ENCODE results near the gene SLC35F3. TPM values are rescaled to one million over a fixed set of nuclear protein-coding genes. Genes with fewer than 3 reads are reported as not detected.
"Not testable (repeated sequence)": the region's sequence is repeated elsewhere in the genome, so short reads cannot be mapped to it uniquely, and the experiment has no call there.

Gene SLC35F3
- total and polyA plus RNA-seq, 2 donors: 0.04 to 0.32 TPM

- no peak overlapping the region for H3K4me3 ChIP-seq (ENCODE audit: low read depth, low read length)
- no peak overlapping the region for H3K27ac ChIP-seq (ENCODE audit: low read depth)
- WGBS: 80% methylated on average over 2 of the region's 2 CpGs
- no peaks in the 10 kb centered on the region for H3K36me3 ChIP-seq (ENCODE audit: insufficient read depth)
- H3K4me1 ChIP-seq (ENCODE audit: insufficient read depth): no peaks in the 10 kb centered on the region
- DNase-seq (ENCODE audit: extremely low spot score): no peak
Observed at GRCh38 chr1:234143681-234144080, 239.2 kb downstream of the SLC35F3 start.

- 71% methylated on average over 4 of the region's 4 CpGs for whole genome bisulfite sequencing
- no peak for DNase-seq (ENCODE audit: extremely low spot score)
- Histone ChIP-seq H3K4me1 (ENCODE audit: insufficient read depth) (no peaks in the 10 kb centered on the region), H3K36me3 (ENCODE audit: insufficient read depth) (no peaks in the 10 kb centered on the region), H3K4me3 (ENCODE audit: low read depth, low read length) (no peak overlapping the region), H3K27ac (ENCODE audit: low read depth) (no peak overlapping the region)
Observed at GRCh38 chr1:234144901-234145300, 240.4 kb downstream of the SLC35F3 start.

GRCh38 chr1:234148350-234148749 lies 243.9 kb downstream of the SLC35F3 start:
- Histone ChIP-seq H3K27ac (ENCODE audit: low read depth) (no peak overlapping the region), H3K36me3 (ENCODE audit: insufficient read depth) (no peaks in the 10 kb centered on the region), H3K4me3 (ENCODE audit: low read depth, low read length) (no peak overlapping the region), H3K4me1 (ENCODE audit: insufficient read depth) (no peaks in the 10 kb centered on the region)
- no peak for DNase-seq (ENCODE audit: extremely low spot score)
- 71% methylated on average over 3 of the region's 3 CpGs for WGBS

GRCh38 chr1:234148816-234149215 lies 244.3 kb downstream of the SLC35F3 start:
- no peak overlapping the region for H3K4me3 ChIP-seq (ENCODE audit: low read depth, low read length)
- WGBS: 94% methylated on average over 1 of the region's 1 CpG
- no peaks in the 10 kb centered on the region for H3K4me1 ChIP-seq (ENCODE audit: insufficient read depth)
- H3K27ac ChIP-seq (ENCODE audit: low read depth): no peak overlapping the region
- DNase-seq (ENCODE audit: extremely low spot score): no peak
- no peaks in the 10 kb centered on the region for H3K36me3 ChIP-seq (ENCODE audit: insufficient read depth)

GRCh38 chr1:234149217-234149616 lies 244.7 kb downstream of the SLC35F3 start:
- Histone ChIP-seq H3K4me1 (ENCODE audit: insufficient read depth) (no peaks in the 10 kb centered on the region), H3K27ac (ENCODE audit: low read depth) (no peak overlapping the region), H3K4me3 (ENCODE audit: low read depth, low read length) (no peak overlapping the region), H3K36me3 (ENCODE audit: insufficient read depth) (no peaks in the 10 kb centered on the region)
- WGBS: 89% methylated on average over 3 of the region's 3 CpGs
- no peak for DNase-seq (ENCODE audit: extremely low spot score)

GRCh38 chr1:234150892-234151291 lies 246.4 kb downstream of the SLC35F3 start:
- Histone ChIP-seq H3K36me3 (ENCODE audit: insufficient read depth) (no peaks in the 10 kb centered on the region), H3K27ac (ENCODE audit: low read depth) (no peak overlapping the region), H3K4me3 (ENCODE audit: low read depth, low read length) (no peak overlapping the region), H3K4me1 (ENCODE audit: insufficient read depth) (no peaks in the 10 kb centered on the region)
- 76% methylated on average over 2 of the region's 2 CpGs for WGBS
- DNase-seq (ENCODE audit: extremely low spot score): no peak

- not testable (repeated sequence) for H3K4me3 ChIP-seq (ENCODE audit: low read depth, low read length); H3K36me3 ChIP-seq (ENCODE audit: insufficient read depth); H3K4me1 ChIP-seq (ENCODE audit: insufficient read depth); H3K27ac ChIP-seq (ENCODE audit: low read depth); DNase-seq (ENCODE audit: extremely low spot score)
- WGBS: 91% methylated on average over 4 of the region's 4 CpGs
Observed at GRCh38 chr1:234152344-234152743, 247.9 kb downstream of the SLC35F3 start.

GRCh38 chr1:234154320-234155251 lies 250.1 kb downstream of the SLC35F3 start:
- DNase-seq (ENCODE audit: extremely low spot score): no peak
- 36% methylated on average over 7 of the region's 7 CpGs for WGBS
- H3K27ac ChIP-seq (ENCODE audit: low read depth): no peak overlapping the region
- H3K4me3 ChIP-seq (ENCODE audit: low read depth, low read length): no peak overlapping the region
- H3K36me3 ChIP-seq (ENCODE audit: insufficient read depth): no peaks in the 10 kb centered on the region
- H3K4me1 ChIP-seq (ENCODE audit: insufficient read depth): no peaks in the 10 kb centered on the region

- Histone ChIP-seq H3K27ac (ENCODE audit: low read depth) (no peak overlapping the region), H3K36me3 (ENCODE audit: insufficient read depth) (no peaks in the 10 kb centered on the region), H3K4me3 (ENCODE audit: low read depth, low read length) (no peak overlapping the region), H3K4me1 (ENCODE audit: insufficient read depth) (no peaks in the 10 kb centered on the region)
- DNase-seq (ENCODE audit: extremely low spot score): no peak
Observed at GRCh38 chr1:234162661-234163060, 258.2 kb downstream of the SLC35F3 start.

GRCh38 chr1:234163267-234163919 lies 258.9 kb downstream of the SLC35F3 start:
- Histone ChIP-seq H3K27ac (ENCODE audit: low read depth) (no peak overlapping the region), H3K36me3 (ENCODE audit: insufficient read depth) (no peaks in the 10 kb centered on the region), H3K4me3 (ENCODE audit: low read depth, low read length) (no peak overlapping the region), H3K4me1 (ENCODE audit: insufficient read depth) (no peaks in the 10 kb centered on the region)
- DNase-seq (ENCODE audit: extremely low spot score): no peak
- WGBS: 57% methylated on average over 6 of the region's 6 CpGs

- H3K4me3 ChIP-seq (ENCODE audit: low read depth, low read length): no peak overlapping the region
- no peaks in the 10 kb centered on the region for H3K4me1 ChIP-seq (ENCODE audit: insufficient read depth)
- no peaks in the 10 kb centered on the region for H3K36me3 ChIP-seq (ENCODE audit: insufficient read depth)
- 58% methylated on average over 5 of the region's 5 CpGs for WGBS
- DNase-seq (ENCODE audit: extremely low spot score): no peak
- no peak overlapping the region for H3K27ac ChIP-seq (ENCODE audit: low read depth)
Observed at GRCh38 chr1:234164098-234164709, 259.7 kb downstream of the SLC35F3 start.

- Histone ChIP-seq H3K27ac (ENCODE audit: low read depth) (no peak overlapping the region), H3K4me3 (ENCODE audit: low read depth, low read length) (no peak overlapping the region), H3K36me3 (ENCODE audit: insufficient read depth) (no peaks in the 10 kb centered on the region), H3K4me1 (ENCODE audit: insufficient read depth) (no peaks in the 10 kb centered on the region)
- no peak for DNase-seq (ENCODE audit: extremely low spot score)
- WGBS: 60% methylated on average over 7 of the region's 7 CpGs
Observed at GRCh38 chr1:234168061-234168724, 263.7 kb downstream of the SLC35F3 start.

- no peak overlapping the region for H3K27ac ChIP-seq (ENCODE audit: low read depth)
- DNase-seq (ENCODE audit: extremely low spot score): no peak
- no peak overlapping the region for H3K4me3 ChIP-seq (ENCODE audit: low read depth, low read length)
- H3K36me3 ChIP-seq (ENCODE audit: insufficient read depth): no peaks in the 10 kb centered on the region
- H3K4me1 ChIP-seq (ENCODE audit: insufficient read depth): no peaks in the 10 kb centered on the region
- WGBS: 85% methylated on average over 9 of the region's 9 CpGs
Observed at GRCh38 chr1:234169161-234169849, 264.8 kb downstream of the SLC35F3 start.
